ENCODE measurements around the gene ZNF687. TPM values are rescaled to one million over a fixed set of nuclear protein-coding genes. Genes with fewer than 3 reads are reported as not detected.

Gene ZNF687
- polyA plus RNA-seq, 10 donors = 9.3 to 12.6 (median 11.6) TPM

Other genes with a start within 250 kb of the ZNF687 start
- 1 to 10 TPM in 2 of 10 donors, under 1 TPM in 8; 0.23 to 5.2 (median 0.83) TPM for gene BNIPL, start 245.7 kb upstream of the ZNF687 start, polyA plus RNA-seq (ENCODE audit: insufficient read length in 10 of 10)
- 1 to 10 TPM; 3.5 to 7.3 (median 5.4) TPM for gene C1orf56, start 234.5 kb upstream of the ZNF687 start, polyA plus RNA-seq (ENCODE audit: insufficient read length in 10 of 10)
- 10 to 100 TPM; 40.2 to 68.1 (median 57.5) TPM for gene CDC42SE1, start 222.7 kb upstream of the ZNF687 start, polyA plus RNA-seq (ENCODE audit: insufficient read length in 10 of 10)
- 10 to 100 TPM in 9 of 10 donors, 1 to 10 TPM in 1; 9.6 to 19.4 (median 14.1) TPM for gene MLLT11, start 221.9 kb upstream of the ZNF687 start, polyA plus RNA-seq (ENCODE audit: insufficient read length in 10 of 10)
- 1 to 10 TPM; 3.6 to 7.4 (median 5.7) TPM for gene GABPB2, start 211.5 kb upstream of the ZNF687 start, polyA plus RNA-seq (ENCODE audit: insufficient read length in 10 of 10)
- 100 to 1,000 TPM in 1 of 10 donors, 10 to 100 TPM in 9; 49.3 to 113 (median 78.5) TPM for gene SEMA6C, start 135.7 kb upstream of the ZNF687 start, polyA plus RNA-seq (ENCODE audit: insufficient read length in 10 of 10)
- 1 to 10 TPM; 1.3 to 2.7 (median 2.2) TPM for gene TNFAIP8L2, start 125.7 kb upstream of the ZNF687 start, polyA plus RNA-seq (ENCODE audit: insufficient read length in 10 of 10)
- gene LYSMD1, start 116.4 kb upstream of the ZNF687 start, polyA plus RNA-seq (ENCODE audit: insufficient read length in 10 of 10) = 10 to 100 TPM in 7 of 10 donors, 1 to 10 TPM in 3; 8.8 to 13.2 (median 11.1) TPM
- 10 to 100 TPM; 30.1 to 41.2 (median 37.1) TPM for gene SCNM1, start 116.2 kb upstream of the ZNF687 start, polyA plus RNA-seq (ENCODE audit: insufficient read length in 10 of 10)
- 10 to 100 TPM in 9 of 10 donors, 1 to 10 TPM in 1; 8.0 to 53.2 (median 26.8) TPM for gene TMOD4, start 106.3 kb upstream of the ZNF687 start, polyA plus RNA-seq (ENCODE audit: insufficient read length in 10 of 10)
- gene VPS72, start 92.1 kb upstream of the ZNF687 start, polyA plus RNA-seq (ENCODE audit: insufficient read length in 10 of 10) = 10 to 100 TPM; 40.9 to 53.7 (median 45.4) TPM
- 10 to 100 TPM; 31.2 to 50.0 (median 40.4) TPM for gene PIP5K1A, start 83.7 kb upstream of the ZNF687 start, polyA plus RNA-seq (ENCODE audit: insufficient read length in 10 of 10)
- 100 to 1,000 TPM; 105 to 122 (median 112) TPM for gene PSMD4, start 27.6 kb upstream of the ZNF687 start, polyA plus RNA-seq (ENCODE audit: insufficient read length in 10 of 10)
- 10 to 100 TPM; 37.4 to 57.5 (median 46.2) TPM for gene PI4KB, start 45.1 kb downstream of the ZNF687 start, polyA plus RNA-seq (ENCODE audit: insufficient read length in 10 of 10)
- gene RFX5, start 65.0 kb downstream of the ZNF687 start, polyA plus RNA-seq (ENCODE audit: insufficient read length in 10 of 10) = 10 to 100 TPM; 18.7 to 28.0 (median 24.6) TPM
- gene SELENBP1, start 90.4 kb downstream of the ZNF687 start, polyA plus RNA-seq (ENCODE audit: insufficient read length in 10 of 10) = 10 to 100 TPM; 23.7 to 49.4 (median 34.3) TPM
- gene PSMB4, start 117.3 kb downstream of the ZNF687 start, polyA plus RNA-seq (ENCODE audit: insufficient read length in 10 of 10) = 100 to 1,000 TPM; 141 to 200 (median 162) TPM
- 10 to 100 TPM; 40.8 to 88.7 (median 59.8) TPM for gene POGZ, start 177.2 kb downstream of the ZNF687 start, polyA plus RNA-seq (ENCODE audit: insufficient read length in 10 of 10)
- gene CGN, start 229.1 kb downstream of the ZNF687 start, polyA plus RNA-seq (ENCODE audit: insufficient read length in 10 of 10) = 1 to 10 TPM in 6 of 10 donors, under 1 TPM in 4; 0.35 to 2.0 (median 1.1) TPM

All from muscle of back (tissue), 10 donors.